DMS153 treated with DMSO at 0.1 percent for 48 hours (cell line): ENCODE results near the gene PDZRN3.
A peak's percentile ranks its signal among the peaks of the same experiment; 100 is the strongest.

Experiments
- DNase-seq: peaks from one replicate; lab custom pipeline; 2025; ENCODE audit not compliant: unreplicated experiment; lab: John Stamatoyannopoulos, UW

PDZRN3 gene

DNA sequence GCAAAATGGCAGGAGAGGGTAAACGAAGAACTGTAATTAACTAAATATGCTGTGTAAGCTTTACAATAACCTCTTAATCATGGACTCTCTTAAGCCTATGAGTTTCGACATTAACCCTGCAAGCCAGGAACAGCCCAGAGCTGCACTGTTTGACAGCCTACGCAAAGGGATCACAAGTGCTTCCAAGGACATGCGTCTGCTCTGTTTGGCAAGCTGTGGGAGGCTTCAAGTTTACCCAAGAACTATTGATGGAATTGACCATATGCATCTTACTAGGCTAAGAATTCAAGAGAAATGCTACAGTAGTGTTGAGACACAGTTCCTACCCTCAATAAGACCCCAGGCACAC is 66.0 kb downstream of the PDZRN3 start:
- no peak for DNase-seq

GRCh38 chr3:73557986-73558726 is 66.6 kb downstream of the PDZRN3 start:
- no peak for DNase-seq

DNA sequence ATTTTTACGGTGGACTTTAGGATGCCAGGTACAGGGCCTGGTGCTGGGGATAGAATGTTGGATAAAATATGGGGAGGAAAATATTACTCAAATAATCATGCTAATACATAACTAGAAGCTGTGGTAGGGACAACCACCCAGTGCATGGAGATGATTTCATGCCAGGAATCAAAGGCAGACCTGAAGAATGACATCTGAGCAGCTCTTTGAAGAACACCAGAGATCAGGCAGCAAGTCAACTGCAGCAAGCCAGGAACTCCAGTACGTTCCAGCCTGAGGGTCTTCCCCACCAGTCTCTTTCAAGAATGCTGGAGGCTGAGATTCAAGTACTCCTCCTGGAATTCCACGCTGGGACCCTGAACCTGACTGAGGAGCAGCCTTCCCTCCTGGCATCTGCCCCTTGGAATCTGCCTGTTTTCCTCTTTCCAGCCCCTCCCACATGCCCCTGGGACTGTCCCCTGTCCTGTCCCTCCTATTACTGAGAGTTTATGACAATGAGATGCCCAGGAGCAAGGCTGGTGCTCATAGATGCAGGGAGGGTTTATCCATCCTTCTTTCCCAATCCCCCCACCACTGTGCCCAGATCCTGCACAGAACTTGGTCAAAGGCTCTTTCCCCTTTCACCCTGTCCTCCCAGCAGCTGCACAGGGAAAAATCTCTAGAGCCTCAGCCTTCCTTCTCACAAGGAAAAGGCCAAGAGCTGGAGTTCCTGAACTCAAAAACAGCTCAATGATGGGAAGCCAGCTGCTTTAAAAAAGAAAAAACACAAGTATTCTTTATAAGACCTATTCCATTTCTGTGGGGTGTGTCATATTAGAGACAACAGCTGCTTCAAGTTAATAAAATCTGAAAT is 68.0 kb downstream of the PDZRN3 start:
- no peak for DNase-seq

- DNase-seq: no peak
Measured at GRCh38 chr3:73555076-73555475, 69.7 kb downstream of the PDZRN3 start.

DNA sequence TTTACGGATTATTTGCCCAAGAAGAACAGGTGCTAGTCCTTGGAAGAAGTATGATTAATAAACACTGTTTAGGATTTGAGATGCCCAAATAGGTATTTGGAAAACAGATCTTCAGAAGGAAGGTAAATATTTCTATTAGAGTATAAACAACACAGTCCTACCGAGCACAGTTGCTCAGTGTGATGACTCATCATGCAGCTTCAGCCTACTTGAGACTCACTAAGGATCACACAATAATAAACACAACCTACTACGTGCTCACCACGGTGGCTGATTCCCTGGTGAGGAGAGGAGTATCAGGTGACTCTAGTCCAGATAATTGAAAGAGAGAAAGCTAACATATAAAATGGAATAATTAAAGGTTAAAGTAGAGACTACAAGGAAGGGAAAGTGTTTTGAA is 72.0 kb downstream of the PDZRN3 start:
- DNase-seq: no peak

GRCh38 chr3:73550032-73550431 is 74.7 kb downstream of the PDZRN3 start:
- DNase-seq: no peak

GRCh38 chr3:73549051-73549600 is 75.6 kb downstream of the PDZRN3 start:
- no peak for DNase-seq

- no peak for DNase-seq
Measured at GRCh38 chr3:73548436-73548835, 76.3 kb downstream of the PDZRN3 start.

DNA sequence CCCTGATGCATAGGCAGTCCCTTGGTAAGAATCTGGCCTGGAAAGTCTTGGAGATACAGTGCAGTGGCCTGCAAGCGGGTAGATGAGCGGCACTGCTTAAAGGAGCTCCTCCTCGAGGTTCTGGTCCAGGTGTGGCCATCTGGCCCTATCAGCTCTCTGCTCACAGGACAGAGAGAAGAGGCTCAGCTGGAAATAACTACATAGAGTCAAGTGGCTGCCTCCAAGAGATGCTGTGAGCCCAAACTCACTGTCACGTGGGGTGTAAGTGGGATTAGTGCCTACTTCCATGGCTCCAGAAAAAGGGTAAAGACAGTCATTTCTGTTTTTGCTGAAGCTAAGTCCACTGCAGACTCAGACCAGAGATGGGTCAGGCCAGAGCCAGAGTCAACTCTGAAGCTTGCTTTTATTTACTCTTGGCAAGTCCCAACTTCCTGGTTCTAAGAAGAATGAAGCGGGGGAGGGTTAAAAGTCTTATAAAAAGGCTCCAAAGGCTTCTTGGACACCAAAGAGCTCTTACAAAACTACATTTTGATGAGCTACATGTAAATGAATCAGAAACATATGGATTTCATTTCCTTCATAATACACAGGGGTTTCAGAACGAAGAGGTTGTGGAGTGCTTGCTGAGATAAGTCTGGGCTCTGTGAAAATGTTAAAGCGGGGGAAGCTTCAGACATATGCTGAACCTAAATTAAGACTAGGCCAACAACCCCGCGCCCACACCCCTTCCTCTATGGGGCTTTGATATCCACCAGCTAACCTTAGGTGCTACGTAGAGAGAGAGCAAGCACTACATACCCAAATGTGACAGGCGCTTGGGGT is 77.1 kb downstream of the PDZRN3 start:
- no peak for DNase-seq

GRCh38 chr3:73546961-73547360 is 77.8 kb downstream of the PDZRN3 start:
- DNase-seq: no peak

DNA sequence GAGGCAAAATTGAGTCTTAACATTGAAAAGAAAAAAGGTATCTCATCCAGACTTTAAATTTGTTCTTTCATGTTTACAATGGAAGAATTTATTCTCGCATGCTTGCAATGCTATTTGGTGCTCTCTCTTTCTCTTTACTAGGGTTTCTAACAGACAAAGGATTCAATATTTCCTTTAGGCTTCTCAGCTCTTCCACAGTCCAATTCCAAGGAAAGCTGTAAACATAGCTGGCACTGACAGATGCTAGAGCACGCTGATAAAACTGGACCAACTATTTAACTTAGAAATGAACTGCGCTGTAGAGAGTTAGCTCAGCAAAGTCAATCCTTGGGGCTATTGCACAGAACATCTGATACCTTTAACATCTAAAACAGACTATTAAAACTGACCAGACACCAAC is 81.3 kb downstream of the PDZRN3 start:
- DNase-seq: no peak

GRCh38 chr3:73542136-73542535 is 82.6 kb downstream of the PDZRN3 start:
- DNase-seq: peak; percentile 67

DNA sequence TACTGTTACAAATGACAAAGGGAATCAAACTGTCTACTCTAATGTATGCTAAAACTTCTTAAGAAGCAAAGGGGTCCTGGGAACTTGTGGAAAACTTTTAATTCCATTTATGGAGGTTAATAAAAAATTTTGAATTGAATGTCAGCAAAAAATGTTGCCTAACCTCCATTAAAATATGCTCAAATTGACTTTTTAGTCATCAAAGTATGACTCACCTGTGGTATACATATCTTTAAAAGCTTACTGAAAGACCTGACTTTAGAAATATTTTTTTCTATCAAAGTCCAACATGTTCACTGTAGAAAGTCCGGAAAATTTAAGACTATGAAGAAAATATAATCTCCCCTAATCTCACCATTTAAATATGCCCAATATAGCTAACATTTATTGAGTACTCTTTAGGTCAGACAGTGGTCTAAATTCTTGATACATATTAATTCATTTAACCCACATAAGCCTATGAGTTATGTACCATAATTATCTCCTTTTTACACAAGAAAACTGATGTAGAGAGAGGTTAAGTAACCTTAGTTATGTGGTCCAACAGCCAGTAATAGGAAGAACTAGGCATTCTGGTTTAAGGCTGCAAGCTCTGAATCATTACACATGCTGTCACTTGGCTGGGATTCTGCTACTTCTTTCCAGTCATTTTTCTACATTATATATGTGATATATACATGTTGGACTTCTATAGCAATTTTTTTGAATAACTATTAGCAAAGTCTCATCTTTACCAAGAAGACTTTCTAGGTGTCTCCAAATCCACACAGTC is 83.6 kb downstream of the PDZRN3 start:
- no peak for DNase-seq

DNA sequence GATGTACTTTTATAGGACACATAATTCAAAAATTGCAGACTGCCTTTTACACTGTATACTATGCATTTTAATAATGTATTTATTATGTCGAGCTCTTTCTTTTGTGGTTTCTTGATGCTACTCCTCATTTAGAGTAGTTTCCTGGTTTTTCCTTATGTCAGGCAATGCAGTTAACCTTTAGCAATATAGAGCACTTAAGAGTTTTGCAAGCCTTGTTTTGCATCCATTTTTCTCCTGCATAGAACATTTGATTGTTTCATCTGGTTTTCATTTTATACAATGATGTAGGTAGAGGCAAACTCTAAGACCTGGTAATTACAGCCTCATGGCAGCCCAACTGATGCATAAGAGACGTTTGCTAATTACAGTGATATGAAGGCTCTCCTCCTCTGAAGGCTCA is 86.3 kb downstream of the PDZRN3 start:
- no peak for DNase-seq

DNA sequence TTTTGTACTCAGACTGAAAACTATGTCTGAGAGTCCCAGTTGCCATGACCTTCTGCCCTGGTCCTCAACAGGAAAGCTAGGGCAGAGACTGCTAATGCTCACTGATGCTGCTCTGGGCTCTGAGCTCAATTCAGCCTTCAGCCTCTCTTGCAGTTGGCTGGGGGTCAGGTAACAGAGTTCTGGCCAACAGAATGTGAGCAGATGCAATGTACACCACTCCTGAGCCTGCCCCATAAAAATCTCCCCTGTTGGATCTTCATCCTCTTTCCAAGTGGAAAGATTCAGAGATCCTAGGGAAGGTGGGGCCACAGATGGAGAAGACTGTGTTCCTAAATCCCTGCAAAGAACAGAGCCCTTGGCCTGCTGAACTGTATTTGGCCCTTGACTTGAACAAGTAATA is 87.8 kb downstream of the PDZRN3 start:
- no peak for DNase-seq

- DNase-seq: no peak
Measured at GRCh38 chr3:73536336-73536895, 88.3 kb downstream of the PDZRN3 start.

DNA sequence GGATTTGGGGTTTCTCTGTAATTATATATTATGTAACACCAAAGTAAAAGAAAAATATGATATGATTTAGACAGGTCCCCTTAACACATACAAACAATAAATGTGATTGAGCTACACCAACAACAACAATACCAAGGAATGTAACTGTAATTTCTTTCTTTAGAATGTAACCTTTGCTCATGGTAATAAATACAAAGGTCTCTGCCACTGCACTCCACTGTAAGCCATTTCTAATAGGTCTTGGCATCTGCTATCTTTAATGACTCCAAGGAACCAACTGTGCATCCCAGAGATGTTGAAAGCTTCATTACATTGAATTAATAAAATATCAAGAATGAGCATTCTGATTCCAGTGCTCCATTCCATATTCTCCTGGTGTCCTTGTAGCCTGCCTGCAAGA is 88.8 kb downstream of the PDZRN3 start:
- DNase-seq: no peak

- no peak for DNase-seq
Measured at GRCh38 chr3:73535137-73535536, 89.6 kb downstream of the PDZRN3 start.

GRCh38 chr3:73530022-73530396 is 94.7 kb downstream of the PDZRN3 start:
- DNase-seq: no peak

DNA sequence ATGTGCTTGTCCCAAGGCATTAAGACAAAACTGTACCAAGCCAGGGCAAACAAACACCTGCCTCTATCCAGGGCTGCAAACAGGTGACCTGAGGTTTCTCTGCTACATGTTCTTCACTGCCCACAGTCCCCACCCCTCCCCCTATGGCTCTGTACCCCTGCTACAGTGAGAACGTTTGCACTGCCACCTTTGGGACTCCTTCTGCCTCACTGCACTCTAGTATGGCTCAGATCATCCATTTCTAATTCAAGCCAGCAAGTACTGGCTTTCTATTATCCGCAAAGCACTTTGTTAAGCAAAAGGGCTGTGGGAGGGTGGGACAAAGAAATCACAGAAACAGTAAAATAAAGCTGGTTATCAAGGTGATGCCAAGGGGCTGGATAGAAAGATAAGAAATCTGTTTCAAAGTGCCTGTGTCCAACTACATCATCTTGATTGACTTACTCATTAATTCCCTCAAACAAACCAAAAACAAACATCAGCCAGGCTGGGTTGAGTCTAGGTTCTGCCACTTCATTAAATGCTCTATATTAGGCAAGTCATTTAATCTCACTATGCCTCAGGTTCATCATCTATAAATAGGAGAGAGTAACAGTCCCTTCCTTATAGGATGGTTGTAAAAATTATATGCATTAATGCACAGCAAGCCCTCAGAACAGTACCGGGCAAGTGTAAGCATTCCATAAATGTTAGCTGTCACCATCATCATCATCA is 95.3 kb downstream of the PDZRN3 start:
- DNase-seq: no peak
